Adrenal gland (tissue), 5 donors: Measurements from ENCODE around the gene TIAL1.

Experiments used
- POLR2A ChIP-seq, 2 donors: fragments of 450-650 bp; IDR thresholded peaks; one replicate each; pipeline ENCODE4 v1.6.1; 2017; ENCODE audit warnings: antibody characterized with exemption in 2 of 2, mild to moderate bottlenecking in 2 of 2, moderate library complexity in 1 of 2
- TF ChIP-seq, protein P1 (sequence below), 6 experiments: fragments of 450-650 bp in 4 of 6; fragments of 200-600 bp in 2 of 6; sonication (generic) in 1 of 6; IDR thresholded peaks; 1 replicate in 5 of 6; 2 replicates in 1 of 6; pipeline versions ENCODE4 v1.5.1 to v1.8.0; 2016 to 2021; ENCODE audit warnings: antibody characterized with exemption in 6 of 6, mild to moderate bottlenecking in 2 of 6, moderate library complexity in 1 of 6
- donor health status: DM: no; HTN: no; CAD: no.

DNA sequence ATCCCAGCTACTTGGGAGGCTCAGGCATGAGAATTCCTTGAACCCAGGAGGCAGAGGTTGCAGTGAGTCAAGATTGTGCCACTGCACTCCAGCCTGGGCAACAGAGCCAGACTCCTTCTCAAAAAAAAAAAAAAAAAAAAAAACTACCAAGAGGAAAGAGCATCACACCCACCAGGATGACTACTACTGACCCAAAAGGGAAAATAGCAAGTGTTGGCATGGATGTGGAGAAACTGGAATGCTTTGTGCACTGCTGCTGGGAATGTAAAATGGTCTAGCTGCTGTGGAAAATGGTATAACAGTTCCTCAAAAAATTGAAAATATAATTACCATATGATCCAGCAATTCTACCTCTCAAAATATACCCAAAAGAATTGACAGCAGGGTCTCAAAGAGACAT lies 7.7 kb upstream of the TIAL1 start:
- TF ChIP-seq, protein P1, sequence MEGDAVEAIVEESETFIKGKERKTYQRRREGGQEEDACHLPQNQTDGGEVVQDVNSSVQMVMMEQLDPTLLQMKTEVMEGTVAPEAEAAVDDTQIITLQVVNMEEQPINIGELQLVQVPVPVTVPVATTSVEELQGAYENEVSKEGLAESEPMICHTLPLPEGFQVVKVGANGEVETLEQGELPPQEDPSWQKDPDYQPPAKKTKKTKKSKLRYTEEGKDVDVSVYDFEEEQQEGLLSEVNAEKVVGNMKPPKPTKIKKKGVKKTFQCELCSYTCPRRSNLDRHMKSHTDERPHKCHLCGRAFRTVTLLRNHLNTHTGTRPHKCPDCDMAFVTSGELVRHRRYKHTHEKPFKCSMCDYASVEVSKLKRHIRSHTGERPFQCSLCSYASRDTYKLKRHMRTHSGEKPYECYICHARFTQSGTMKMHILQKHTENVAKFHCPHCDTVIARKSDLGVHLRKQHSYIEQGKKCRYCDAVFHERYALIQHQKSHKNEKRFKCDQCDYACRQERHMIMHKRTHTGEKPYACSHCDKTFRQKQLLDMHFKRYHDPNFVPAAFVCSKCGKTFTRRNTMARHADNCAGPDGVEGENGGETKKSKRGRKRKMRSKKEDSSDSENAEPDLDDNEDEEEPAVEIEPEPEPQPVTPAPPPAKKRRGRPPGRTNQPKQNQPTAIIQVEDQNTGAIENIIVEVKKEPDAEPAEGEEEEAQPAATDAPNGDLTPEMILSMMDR (IDR thresholded peaks at IDR 0.05): no peak
- no peak for TF ChIP-seq POLR2A (IDR thresholded peaks at IDR 0.05)
